Anterior cingulate cortex (tissue), 58 donors: ENCODE results near the gene BBS9.
"Not testable (repeated sequence)": the region's sequence is repeated elsewhere in the genome, so short reads cannot be mapped to it uniquely, and the experiment has no call there.

Experiments
- DNase-seq, 58 donors: peaks; one replicate each; lab custom pipeline; 2025; lab: John Stamatoyannopoulos, UW

The BBS9 gene

GRCh38 chr7:33128990-33129805 lies at the start of gene BBS9:
BBS9 (plus strand) TSS chr7:33129564; CDS start chr7:33146253, 16,689 bp downstream.
- peak; percentile 68 to 99 (median 96) for DNase-seq

GRCh38 chr7:33079763-33080690 lies 49.3 kb upstream of the BBS9 start:
- DNase-seq: no peak

- no peak for DNase-seq
Observed at GRCh38 chr7:33087356-33087755, 42.0 kb upstream of the BBS9 start.

GRCh38 chr7:33087858-33088257 lies 41.5 kb upstream of the BBS9 start:
- DNase-seq: no peak

- no peak for DNase-seq
Observed at GRCh38 chr7:33089142-33089541, 40.2 kb upstream of the BBS9 start.

- DNase-seq: no peak
Observed at GRCh38 chr7:33091111-33091531, 38.2 kb upstream of the BBS9 start.

GRCh38 chr7:33091641-33092191 lies 37.6 kb upstream of the BBS9 start:
- DNase-seq: no peak

GRCh38 chr7:33093266-33093665 lies 36.1 kb upstream of the BBS9 start:
- no peak for DNase-seq

- DNase-seq: not testable (repeated sequence)
Observed at GRCh38 chr7:33094745-33095275, 34.6 kb upstream of the BBS9 start.

- no peak for DNase-seq
Observed at GRCh38 chr7:33099154-33099940, 30.0 kb upstream of the BBS9 start.

- DNase-seq: no peak
Observed at GRCh38 chr7:33100770-33101169, 28.6 kb upstream of the BBS9 start.

GRCh38 chr7:33101906-33102305 lies 27.5 kb upstream of the BBS9 start:
- DNase-seq: no peak

- peak in 12 of 58 donors; percentile 1 to 22 (median 3) for DNase-seq
Observed at GRCh38 chr7:33107136-33108066, 22.0 kb upstream of the BBS9 start.

GRCh38 chr7:33108554-33109004 lies 20.8 kb upstream of the BBS9 start:
- DNase-seq: no peak

GRCh38 chr7:33109005-33109757 lies 20.2 kb upstream of the BBS9 start, which contains the start of gene RP9:
RP9 (minus strand) TSS chr7:33109404; CDS start chr7:33109372, 32 bp downstream.
- DNase-seq: peak in 54 of 58 donors; percentile 6 to 77 (median 51)

- peak in 16 of 58 donors; percentile 1 to 51 (median 12) for DNase-seq
Observed at GRCh38 chr7:33109758-33110238, 19.6 kb upstream of the BBS9 start.

- no peak for DNase-seq
Observed at GRCh38 chr7:33111614-33112013, 17.8 kb upstream of the BBS9 start.

GRCh38 chr7:33114976-33115375 lies 14.4 kb upstream of the BBS9 start:
- no peak for DNase-seq
